Thoracic aorta (tissue), 2 donors: ENCODE data around the gene ACTR1A. TPM values are rescaled to one million over a fixed set of nuclear protein-coding genes. Genes with fewer than 3 reads are reported as not detected.
A peak's percentile ranks its signal among the peaks of the same experiment; 100 is the strongest.

Source experiments
- ATAC-seq: fragments of 150-250 bp; one replicate; pipeline ENCODE4 v1.8.0; 2017; ENCODE audit warnings: low read depth; ENCODE audit not compliant: insufficient number of reproducible peaks, low FRiP score
- DNase-seq: peaks from one replicate; pipeline ENCODE4 v3.0.0-alpha.2; 2020; ENCODE audit warnings: low spot score
- H3K27ac ChIP-seq, 2 donors: fragments of 200-600 bp; sonication (generic); 1 replicate in 1 of 2; 2 replicates in 1 of 2; pipeline ENCODE4 v1.5.1; 2016; ENCODE audit warnings: mild to moderate bottlenecking in 2 of 2, moderate library complexity in 2 of 2
- H3K27me3 ChIP-seq: fragments of 200-600 bp; sonication (generic); replicated peaks from 2 replicates; pipeline ENCODE4 v1.6.0; 2016; ENCODE audit warnings: mild to moderate bottlenecking; ENCODE audit not compliant: insufficient read depth
- H3K36me3 ChIP-seq: fragments of 200-600 bp; sonication (generic); one replicate; pipeline ENCODE4 v1.5.1; 2016
- H3K4me1 ChIP-seq, 2 donors: fragments of 200-600 bp; sonication (generic); 1 replicate in 1 of 2; 2 replicates in 1 of 2; pipeline versions ENCODE4 v1.5.1 to v1.6.0; 2016; ENCODE audit warnings: low read depth in 2 of 2, mild to moderate bottlenecking in 1 of 2; ENCODE audit not compliant: control insufficient read depth in 1 of 2
- H3K4me3 ChIP-seq: fragments of 200-600 bp; sonication (generic); 2 replicates; pipeline ENCODE4 v1.5.1; 2016; ENCODE audit warnings: mild to moderate bottlenecking
- H3K9me3 ChIP-seq: fragments of 200-600 bp; sonication (generic); 2 replicates; pipeline ENCODE4 v1.5.1; 2016
- total RNA-seq, 2 donors: library from RNA; depleted of rRNA; stranded (reverse); fragments of >200 nt; gene quantifications; one replicate each; pipeline versions ENCODE4 v1.1.0 to v1.2.3, GENCODE V29; 2016
- TF ChIP-seq, protein P1 (sequence below): fragments of 200-600 bp; sonication (generic); IDR thresholded peaks from one replicate; pipeline ENCODE4 v1.5.1; 2019; ENCODE audit warnings: antibody characterized with exemption

The ACTR1A gene
- total RNA-seq, 2 donors from 2014 or later: 98.0 to 116 TPM

DNA sequence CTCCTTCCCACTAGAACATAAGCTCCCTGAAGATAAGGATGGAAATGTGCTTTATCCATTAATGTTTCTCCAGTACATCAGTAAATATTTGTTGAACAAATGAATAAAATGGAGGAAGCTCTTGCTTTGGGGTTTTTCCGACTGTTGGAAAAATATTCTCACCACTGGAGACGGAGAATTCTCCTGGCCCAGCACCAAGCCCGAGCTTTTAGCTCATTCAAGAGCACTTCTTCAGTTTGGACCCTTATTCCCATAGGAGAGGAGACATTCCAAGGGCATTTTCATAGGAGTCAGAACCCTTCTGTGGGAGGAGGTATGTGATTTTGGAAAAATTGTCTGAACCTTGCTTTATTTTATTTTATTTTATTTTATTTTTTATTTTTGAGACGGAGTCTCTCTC lies 22.2 kb upstream of the ACTR1A start:
- ATAC-seq: no peak
- DNase-seq: no peak
- Histone ChIP-seq H3K4me3 (no peak overlapping the region), H3K36me3 (no peaks in the 10 kb centered on the region), H3K4me1 (peaks cover 3 to 21% of the 10 kb centered on the region in 2 donors), H3K27me3 (no peaks in the 10 kb centered on the region), H3K9me3 (no peaks in the 10 kb centered on the region), H3K27ac (no peak overlapping the region)
- TF ChIP-seq, protein P1, sequence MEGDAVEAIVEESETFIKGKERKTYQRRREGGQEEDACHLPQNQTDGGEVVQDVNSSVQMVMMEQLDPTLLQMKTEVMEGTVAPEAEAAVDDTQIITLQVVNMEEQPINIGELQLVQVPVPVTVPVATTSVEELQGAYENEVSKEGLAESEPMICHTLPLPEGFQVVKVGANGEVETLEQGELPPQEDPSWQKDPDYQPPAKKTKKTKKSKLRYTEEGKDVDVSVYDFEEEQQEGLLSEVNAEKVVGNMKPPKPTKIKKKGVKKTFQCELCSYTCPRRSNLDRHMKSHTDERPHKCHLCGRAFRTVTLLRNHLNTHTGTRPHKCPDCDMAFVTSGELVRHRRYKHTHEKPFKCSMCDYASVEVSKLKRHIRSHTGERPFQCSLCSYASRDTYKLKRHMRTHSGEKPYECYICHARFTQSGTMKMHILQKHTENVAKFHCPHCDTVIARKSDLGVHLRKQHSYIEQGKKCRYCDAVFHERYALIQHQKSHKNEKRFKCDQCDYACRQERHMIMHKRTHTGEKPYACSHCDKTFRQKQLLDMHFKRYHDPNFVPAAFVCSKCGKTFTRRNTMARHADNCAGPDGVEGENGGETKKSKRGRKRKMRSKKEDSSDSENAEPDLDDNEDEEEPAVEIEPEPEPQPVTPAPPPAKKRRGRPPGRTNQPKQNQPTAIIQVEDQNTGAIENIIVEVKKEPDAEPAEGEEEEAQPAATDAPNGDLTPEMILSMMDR: no peak

DNA sequence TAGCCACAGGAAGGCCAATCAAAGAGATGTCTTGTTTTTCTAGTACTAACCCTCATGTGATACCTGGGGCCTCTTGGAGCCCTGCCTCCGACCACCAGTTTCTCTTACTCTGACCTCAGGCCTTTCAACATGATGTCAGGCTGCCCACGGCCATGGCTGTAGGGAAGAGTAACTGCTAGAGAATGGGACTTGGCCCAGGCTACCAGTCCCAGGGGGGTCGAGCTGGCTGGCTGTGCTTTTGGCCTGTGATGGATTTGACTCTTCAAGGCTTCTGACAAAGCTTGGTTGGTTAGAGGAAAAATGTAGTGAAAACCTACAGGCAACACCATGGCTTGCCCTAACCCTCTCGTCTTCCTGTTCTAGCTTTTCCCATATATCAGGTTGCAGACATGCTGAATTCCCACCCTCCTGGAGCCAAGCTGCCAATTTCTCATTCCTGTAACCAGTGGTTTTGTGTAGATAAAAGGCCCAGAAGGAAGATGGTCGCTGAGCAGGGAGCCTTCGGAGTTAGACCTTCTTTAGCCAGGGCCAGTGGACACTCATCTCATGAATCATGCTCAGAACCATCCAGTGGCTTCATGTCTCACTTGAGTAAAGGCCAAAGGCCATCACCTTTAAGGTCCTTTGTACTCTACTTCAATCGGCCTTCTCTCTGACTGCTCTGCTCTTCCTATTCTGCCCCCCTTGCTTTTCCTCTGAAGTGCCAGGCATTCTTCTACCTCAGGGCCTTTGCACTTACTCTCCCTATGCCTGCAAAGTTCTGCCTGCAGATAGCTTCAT lies 20.9 kb upstream of the ACTR1A start:
- no peak overlapping the region for H3K4me3 ChIP-seq
- H3K9me3 ChIP-seq: no peaks in the 10 kb centered on the region
- H3K27me3 ChIP-seq: no peaks in the 10 kb centered on the region
- ATAC-seq (no peak), DNase-seq (no peak)
- peak overlapping the region in 1 of 2 donors; percentile 14 for H3K27ac ChIP-seq
- no peaks in the 10 kb centered on the region for H3K36me3 ChIP-seq
- H3K4me1 ChIP-seq: peaks cover 3 to 29% of the 10 kb centered on the region in 2 donors
- TF ChIP-seq, protein P1: no peak

DNA sequence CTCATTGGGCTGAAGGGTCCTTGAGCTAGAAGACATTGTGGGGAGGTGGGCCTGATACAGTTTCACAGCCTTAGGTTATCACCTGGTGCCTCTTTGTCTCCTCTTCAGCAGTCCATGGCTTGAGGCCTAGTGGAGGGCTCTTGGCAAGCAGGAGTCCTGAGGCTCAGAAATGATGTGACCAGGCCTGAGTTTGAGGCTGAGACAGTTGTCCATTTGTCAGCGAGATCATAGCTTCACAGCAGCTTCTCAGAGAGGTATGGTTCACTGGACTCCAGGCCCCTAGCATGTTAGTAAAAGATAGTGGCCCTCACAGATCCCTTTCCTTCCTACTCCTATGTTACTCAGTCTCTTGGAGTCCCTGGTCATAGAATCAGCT lies 20.4 kb upstream of the ACTR1A start:
- Histone ChIP-seq H3K4me3 (no peak overlapping the region), H3K27ac (peak overlapping the region in 1 of 2 donors; percentile 14), H3K27me3 (no peaks in the 10 kb centered on the region), H3K9me3 (no peaks in the 10 kb centered on the region), H3K36me3 (peaks cover under 1% of the 10 kb centered on the region), H3K4me1 (peaks cover 3 to 26% of the 10 kb centered on the region in 2 donors)
- ATAC-seq: no peak
- no peak for DNase-seq
- TF ChIP-seq, protein P1: no peak

DNA sequence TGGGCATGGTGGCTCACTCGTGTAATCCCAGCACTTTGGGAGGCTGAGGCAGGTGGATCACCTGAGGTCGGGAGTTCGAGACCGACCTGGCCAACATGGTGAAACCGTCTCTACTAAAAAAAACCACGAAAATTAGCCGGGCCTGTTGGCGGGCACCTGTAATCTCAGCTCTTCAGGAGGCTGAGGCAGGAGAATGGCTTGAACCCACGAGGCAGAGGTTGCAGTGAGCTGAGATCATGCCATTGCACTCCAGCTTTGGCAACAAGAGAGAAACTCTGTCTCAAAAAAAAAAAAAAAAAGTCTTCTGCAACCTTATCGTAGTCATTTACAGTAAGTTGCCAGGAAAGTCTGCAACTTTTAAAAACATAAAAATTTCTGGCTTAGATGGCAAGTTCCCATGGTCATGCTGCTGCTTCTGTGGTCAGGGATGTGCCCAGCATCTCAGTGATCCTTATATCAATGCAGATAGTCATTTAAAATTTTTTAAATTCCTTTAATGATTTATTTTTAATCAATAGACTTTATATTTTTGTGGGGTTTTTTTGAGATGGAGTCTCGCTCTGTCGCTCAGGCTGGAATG lies 16.8 kb upstream of the ACTR1A start:
- H3K4me1 ChIP-seq: peaks cover 3 to 22% of the 10 kb centered on the region in 2 donors
- H3K27me3 ChIP-seq: no peaks in the 10 kb centered on the region
- H3K27ac ChIP-seq: no peak overlapping the region
- H3K4me3 ChIP-seq: no peak overlapping the region
- DNase-seq (no peak), ATAC-seq (peak; percentile 25)
- H3K36me3 ChIP-seq: peaks cover 10% of the 10 kb centered on the region
- TF ChIP-seq, protein P1: no peak
- H3K9me3 ChIP-seq: no peaks in the 10 kb centered on the region

DNA sequence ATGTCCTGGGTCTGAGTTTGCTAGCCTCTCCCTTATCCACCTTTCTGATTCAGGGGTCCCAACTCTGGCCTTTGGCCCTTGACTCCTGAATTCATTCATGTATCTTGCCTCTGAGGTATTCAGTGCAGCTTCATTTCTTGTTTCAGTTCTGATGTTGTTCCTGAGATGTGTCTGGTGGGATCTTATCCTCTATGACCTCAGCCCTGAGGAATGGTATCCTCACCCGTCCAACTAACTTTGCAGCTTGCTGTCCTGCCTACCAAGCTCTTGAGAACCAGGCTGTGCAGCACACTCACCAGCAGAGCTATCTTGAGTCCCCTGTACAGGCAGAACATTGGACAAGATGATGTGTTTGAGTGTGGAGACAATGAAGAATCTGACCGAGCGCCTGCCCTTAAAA lies 15.0 kb upstream of the ACTR1A start:
- Histone ChIP-seq H3K27ac (no peak overlapping the region), H3K4me1 (peaks cover 0 to 8% of the 10 kb centered on the region in 2 donors), H3K4me3 (no peak overlapping the region), H3K9me3 (no peaks in the 10 kb centered on the region), H3K36me3 (peaks cover 10% of the 10 kb centered on the region), H3K27me3 (no peaks in the 10 kb centered on the region)
- ATAC-seq (no peak), DNase-seq (no peak)
- TF ChIP-seq, protein P1: no peak
